ENCODE results near the gene CYSLTR2. TPM values are rescaled to one million over a fixed set of nuclear protein-coding genes. Genes with fewer than 3 reads are reported as not detected.

CYSLTR2 gene
- total RNA-seq, 2 donors from 2014 or later = 0.10 to 0.80 TPM

DNA sequence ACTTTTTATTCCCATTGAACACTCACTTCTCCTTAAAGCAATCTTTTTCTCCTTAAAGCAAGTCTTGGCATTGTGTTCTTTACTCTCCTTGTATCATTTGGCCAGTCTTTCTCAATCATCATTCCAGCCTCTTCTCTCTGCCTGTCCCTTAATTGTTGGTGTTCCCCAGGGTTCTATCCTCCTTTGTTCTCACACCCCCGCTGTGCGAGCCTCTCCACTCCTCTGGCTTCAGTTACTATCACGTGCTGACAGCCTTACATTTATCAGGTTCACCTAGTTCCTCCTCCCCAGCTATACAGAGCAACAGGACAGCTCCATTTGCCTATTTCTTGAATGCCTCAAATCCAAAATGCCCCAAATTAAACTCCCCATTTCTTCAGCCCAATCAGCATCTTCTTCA, 24.6 kb downstream of the CYSLTR2 start:
- Histone ChIP-seq H3K9ac (ENCODE audit: low read depth in 2 of 2, low read length in 2 of 2) (no peak overlapping the region), H3K27me3 (no peaks in the 10 kb centered on the region), H3K9me3 (no peaks in the 10 kb centered on the region), H3K4me1 (no peaks in the 10 kb centered on the region), H3K27ac (no peak overlapping the region), H3K4me3 (no peak overlapping the region), H3K36me3 (no peaks in the 10 kb centered on the region)
- intact Hi-C loops (cut with DNase I) = no loop called here
- TF ChIP-seq, protein P1, sequence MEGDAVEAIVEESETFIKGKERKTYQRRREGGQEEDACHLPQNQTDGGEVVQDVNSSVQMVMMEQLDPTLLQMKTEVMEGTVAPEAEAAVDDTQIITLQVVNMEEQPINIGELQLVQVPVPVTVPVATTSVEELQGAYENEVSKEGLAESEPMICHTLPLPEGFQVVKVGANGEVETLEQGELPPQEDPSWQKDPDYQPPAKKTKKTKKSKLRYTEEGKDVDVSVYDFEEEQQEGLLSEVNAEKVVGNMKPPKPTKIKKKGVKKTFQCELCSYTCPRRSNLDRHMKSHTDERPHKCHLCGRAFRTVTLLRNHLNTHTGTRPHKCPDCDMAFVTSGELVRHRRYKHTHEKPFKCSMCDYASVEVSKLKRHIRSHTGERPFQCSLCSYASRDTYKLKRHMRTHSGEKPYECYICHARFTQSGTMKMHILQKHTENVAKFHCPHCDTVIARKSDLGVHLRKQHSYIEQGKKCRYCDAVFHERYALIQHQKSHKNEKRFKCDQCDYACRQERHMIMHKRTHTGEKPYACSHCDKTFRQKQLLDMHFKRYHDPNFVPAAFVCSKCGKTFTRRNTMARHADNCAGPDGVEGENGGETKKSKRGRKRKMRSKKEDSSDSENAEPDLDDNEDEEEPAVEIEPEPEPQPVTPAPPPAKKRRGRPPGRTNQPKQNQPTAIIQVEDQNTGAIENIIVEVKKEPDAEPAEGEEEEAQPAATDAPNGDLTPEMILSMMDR (IDR thresholded peaks at IDR 0.05) = no peak
- no peak for DNase-seq

DNA sequence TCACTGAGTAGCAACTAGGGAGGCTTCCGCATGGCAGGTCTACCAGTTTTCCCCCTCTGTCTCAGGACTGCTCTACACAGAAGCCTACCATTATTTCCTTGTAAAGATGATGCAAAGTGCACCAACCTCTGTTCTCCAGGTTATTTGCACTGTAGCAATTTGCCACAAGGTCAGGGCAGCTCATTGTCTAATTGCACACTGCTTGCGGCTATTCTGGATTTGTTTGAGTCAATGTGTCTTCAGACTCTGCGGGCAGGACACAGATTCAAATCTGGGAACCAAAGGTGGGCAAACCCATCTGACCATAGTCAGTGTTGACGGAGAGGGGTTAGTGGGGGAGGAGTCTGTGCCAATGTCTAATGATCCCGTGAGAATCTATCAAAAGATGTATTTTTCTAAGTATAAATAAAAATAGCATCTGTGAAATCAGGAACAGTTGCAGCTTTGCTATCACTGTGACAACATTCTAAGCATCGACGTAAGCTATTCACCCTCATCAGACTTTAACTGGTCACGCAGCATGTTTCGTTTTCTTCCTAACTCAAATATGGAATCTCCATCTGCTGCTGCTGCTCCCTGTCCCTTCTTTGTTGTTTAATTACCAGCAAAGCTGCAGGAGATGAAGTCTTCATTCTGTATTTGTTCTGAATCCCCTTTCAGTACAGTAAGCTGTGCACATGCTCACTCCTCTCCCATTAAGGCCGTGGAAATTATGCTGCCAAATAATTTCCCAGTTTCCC, 26.4 kb downstream of the CYSLTR2 start:
- Histone ChIP-seq H3K27me3 (no peaks in the 10 kb centered on the region), H3K9ac (ENCODE audit: low read depth in 2 of 2, low read length in 2 of 2) (no peak overlapping the region), H3K4me1 (no peaks in the 10 kb centered on the region), H3K4me3 (no peak overlapping the region), H3K9me3 (no peaks in the 10 kb centered on the region), H3K27ac (no peak overlapping the region), H3K36me3 (no peaks in the 10 kb centered on the region)
- TF ChIP-seq, protein P1 (IDR thresholded peaks at IDR 0.05) = no peak
- no peak for DNase-seq
- intact Hi-C loops (cut with DNase I) = no loop called here

DNA sequence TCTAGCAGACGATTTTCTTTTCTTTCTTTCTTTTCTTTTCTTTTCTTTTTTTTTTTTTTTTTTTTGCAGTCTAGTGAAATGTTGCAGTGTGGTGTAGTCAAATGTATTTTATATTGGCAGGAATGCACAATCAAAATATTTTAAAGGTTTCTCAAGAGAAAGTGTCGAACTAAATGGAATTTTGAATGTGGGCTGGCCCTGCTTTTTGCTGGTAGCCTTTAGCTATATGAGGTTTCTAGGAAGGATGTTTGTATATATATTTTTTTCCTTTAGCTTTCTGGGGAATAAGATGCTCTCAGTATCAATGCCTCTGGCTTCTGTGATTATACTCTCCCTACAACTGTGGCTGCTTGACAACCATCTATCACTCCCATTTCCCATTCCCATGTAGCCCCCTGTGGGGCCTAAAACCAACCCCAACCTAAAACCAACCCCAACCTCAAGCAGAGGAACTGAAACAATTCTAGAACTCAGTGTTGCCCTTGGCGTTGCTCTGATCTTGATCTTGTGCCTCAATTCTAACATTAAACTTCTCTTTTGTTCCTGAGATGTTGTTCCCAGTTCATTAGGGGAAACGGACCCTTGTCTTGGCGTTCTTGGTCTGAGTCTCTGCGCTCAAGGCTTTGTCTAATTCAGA, 27.1 kb downstream of the CYSLTR2 start:
- no peak overlapping the region for H3K4me3 ChIP-seq
- no peaks in the 10 kb centered on the region for H3K4me1 ChIP-seq
- H3K9ac ChIP-seq (ENCODE audit: low read depth in 2 of 2, low read length in 2 of 2) = no peak overlapping the region
- H3K36me3 ChIP-seq = no peaks in the 10 kb centered on the region
- TF ChIP-seq, protein P1 (IDR thresholded peaks at IDR 0.05) = no peak
- no peaks in the 10 kb centered on the region for H3K9me3 ChIP-seq
- intact Hi-C loops (cut with DNase I) = no loop called here
- DNase-seq = no peak
- H3K27me3 ChIP-seq = no peaks in the 10 kb centered on the region
- H3K27ac ChIP-seq = no peak overlapping the region

DNA sequence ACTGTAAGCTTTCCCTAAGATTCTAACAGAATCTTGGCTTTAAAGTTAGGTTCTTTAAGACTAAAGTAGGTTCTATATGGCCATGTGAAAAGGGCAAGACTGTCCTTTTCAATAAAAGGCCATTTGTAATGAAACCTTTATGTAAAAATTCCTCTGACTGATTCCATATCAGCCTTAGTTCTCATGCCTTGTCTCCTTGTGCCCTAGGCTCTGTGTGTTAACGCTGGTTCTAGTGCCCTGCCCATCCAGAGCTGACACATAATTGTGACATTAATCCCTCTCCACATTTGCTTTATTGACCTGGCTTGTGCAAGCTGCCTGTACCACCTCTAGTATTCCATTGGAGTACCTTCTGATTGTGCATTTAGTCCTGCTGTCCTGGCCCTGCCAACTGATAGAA, 28.2 kb downstream of the CYSLTR2 start:
- H3K9me3 ChIP-seq = no peaks in the 10 kb centered on the region
- intact Hi-C loops (cut with DNase I) = no loop called here
- no peak for DNase-seq

DNA sequence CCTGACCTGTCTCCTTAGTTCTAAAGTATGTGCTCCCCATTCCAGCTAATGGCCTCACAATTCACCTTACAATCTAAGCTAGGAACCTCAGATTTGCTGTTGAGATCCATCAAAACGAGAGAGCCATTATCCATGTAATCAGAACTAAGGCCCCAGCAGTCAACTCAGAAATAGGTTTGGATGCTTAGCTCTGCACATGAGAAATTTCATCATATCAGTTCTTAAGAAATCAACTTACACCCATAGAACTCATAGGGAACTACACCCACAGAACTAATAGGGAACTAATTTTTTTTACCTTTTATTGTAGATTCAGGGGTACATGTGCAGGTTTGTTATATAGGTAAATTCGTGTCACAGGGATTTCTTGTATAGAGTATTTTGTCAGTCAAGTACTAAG, 28.7 kb downstream of the CYSLTR2 start:
- Histone ChIP-seq H3K9me3 (no peaks in the 10 kb centered on the region), H3K27ac (no peak overlapping the region)

More for the DNA sequence above, 28.2 kb downstream of the CYSLTR2 start:
- Histone ChIP-seq H3K36me3 (no peaks in the 10 kb centered on the region), H3K27ac (no peak overlapping the region), H3K27me3 (no peaks in the 10 kb centered on the region), H3K9ac (ENCODE audit: low read depth in 2 of 2, low read length in 2 of 2) (no peak overlapping the region), H3K4me3 (no peak overlapping the region), H3K4me1 (no peaks in the 10 kb centered on the region)
- TF ChIP-seq, protein P1 (IDR thresholded peaks at IDR 0.05) = no peak

More for the DNA sequence above, 28.7 kb downstream of the CYSLTR2 start:
- Histone ChIP-seq H3K36me3 (no peaks in the 10 kb centered on the region), H3K4me1 (no peaks in the 10 kb centered on the region), H3K9ac (ENCODE audit: low read depth in 2 of 2, low read length in 2 of 2) (no peak overlapping the region), H3K4me3 (no peak overlapping the region), H3K27me3 (no peaks in the 10 kb centered on the region)
- intact Hi-C loops (cut with DNase I) = no loop called here
- TF ChIP-seq, protein P1 (IDR thresholded peaks at IDR 0.05) = no peak
- no peak for DNase-seq

Measured in colonic mucosa (tissue), 4 donors.